HepG2 (cell line): ENCODE data around the gene DDX54. TPM values are rescaled to one million over a fixed set of nuclear protein-coding genes. Genes with fewer than 3 reads are reported as not detected.

ENCODE experiments used
- ATAC-seq: fragments of 200-7000 bp; cut with Tn5 transposase; 3 replicates; pipeline ENCODE4 v1.9.1; 2020; ENCODE audit warnings: mild to moderate bottlenecking, moderate library complexity
- BruUV-seq: library from RNA; stranded (reverse); fragments of 400-500 nt; replicated peaks from 2 replicates; lab custom pipeline; 2021; lab: Mats Ljungman, UMichigan
- CTCF ChIA-PET: fragments of 300-600 bp; formaldehyde crosslinking; extraction: SDS; loops from one replicate; lab custom pipeline; 2021; ENCODE audit warnings: low total read pairs, inconsistent platforms, low intra/inter-chr PET ratio; lab: Yijun Ruan, JAX
- POLR2A ChIA-PET: fragments of 350-600 bp; sonication (Branson Sonifier 250); formaldehyde crosslinking; loops from one replicate; lab custom pipeline; 2020; ENCODE audit warnings: antibody characterized with exemption, inconsistent platforms; lab: Yijun Ruan, JAX
- DNase-seq: peaks from one replicate; pipeline ENCODE4 v3.0.0-alpha.2; 2015; ENCODE audit warnings: low spot score
- FAIRE-seq: peaks from 3 replicates; lab custom pipeline; 2011; peaks lifted over from hg19 to GRCh38; lab: Jason Lieb, UNC
- H2AFZ ChIP-seq: one replicate; pipeline ENCODE4 v1.6.1; 2011; ENCODE audit warnings: low read length, inconsistent platforms
- H3K27ac ChIP-seq: fragments of 300-600 bp; 3 replicates; pipeline ENCODE4 v1.8.0; 2011; ENCODE audit warnings: mixed run types, mild to moderate bottlenecking, mixed read lengths, low read length, inconsistent platforms; ENCODE audit not compliant: insufficient read depth; ENCODE audit errors: extremely low read length
- H3K27me3 ChIP-seq, 2 experiments: fragments of 200-600 bp in 1 of 2; 2 replicates in 1 of 2; 3 replicates in 1 of 2; pipeline versions ENCODE4 v1.6.0 to v1.8.0; 2011; ENCODE audit warnings: low read length in 2 of 2, mild to moderate bottlenecking in 2 of 2, moderate library complexity in 2 of 2, inconsistent platforms in 1 of 2; ENCODE audit not compliant: insufficient read depth in 2 of 2, control insufficient read depth in 1 of 2
- H3K36me3 ChIP-seq, 2 experiments: fragments of 200-600 bp in 1 of 2; replicated peaks in 1 of 2; 2 replicates in 1 of 2; 3 replicates in 1 of 2; pipeline versions ENCODE4 v1.5.1 to v1.8.0; 2011; ENCODE audit warnings: low read length in 2 of 2, inconsistent platforms in 1 of 2; ENCODE audit not compliant: insufficient read depth in 2 of 2, control insufficient read depth in 1 of 2
- H3K4me1 ChIP-seq: 2 replicates; pipeline ENCODE4 v1.5.1; 2012; ENCODE audit warnings: low read length, inconsistent platforms; ENCODE audit not compliant: insufficient read depth
- H3K4me2 ChIP-seq: 2 replicates; pipeline ENCODE4 v1.6.0; 2011; ENCODE audit warnings: low read depth, low read length, inconsistent platforms
- H3K4me3 ChIP-seq, 3 experiments: fragments of 200-600 bp in 1 of 3; sonication (generic), shearing (Covaris generic) in 1 of 3; replicated peaks in 1 of 3; 2 replicates each; pipeline ENCODE4 v1.5.1; 2011 to 2016; ENCODE audit warnings: low read length in 3 of 3, inconsistent platforms in 2 of 3, low read depth in 2 of 3, mild to moderate bottlenecking in 2 of 3, control low read depth in 1 of 3, mixed read lengths in 1 of 3; ENCODE audit not compliant: insufficient read depth in 1 of 3
- H3K79me2 ChIP-seq: one replicate; pipeline ENCODE4 v1.6.1; 2011; ENCODE audit warnings: low read length, inconsistent platforms; ENCODE audit not compliant: insufficient read depth
- H3K9ac ChIP-seq: 2 replicates; pipeline ENCODE4 v1.6.0; 2011; ENCODE audit warnings: mild to moderate bottlenecking, low read depth, low read length, inconsistent platforms; ENCODE audit not compliant: insufficient read depth
- H3K9me3 ChIP-seq: 2 replicates; pipeline ENCODE4 v1.5.1; 2012; ENCODE audit warnings: mild to moderate bottlenecking, low read length
- H4K20me1 ChIP-seq: 2 replicates; pipeline ENCODE4 v1.6.0; 2011; ENCODE audit warnings: inconsistent platforms, mild to moderate bottlenecking, low read length, moderate library complexity; ENCODE audit not compliant: insufficient read depth
- AHR ChIP-seq: IDR thresholded peaks from 2 replicates; pipeline ENCODE4 v1.6.1; 2018; ENCODE audit warnings: missing genetic modification reagents, missing compliant biosample characterization
- ARHGAP35 ChIP-seq: sonication (generic); formaldehyde crosslinking; IDR thresholded peaks from 2 replicates; pipeline ENCODE4 v1.9.0; 2022; ENCODE audit warnings: mild to moderate bottlenecking, inconsistent platforms, moderate library complexity, missing genetic modification reagents, borderline replicate concordance
- BCL6 ChIP-seq: IDR thresholded peaks from 2 replicates; pipeline ENCODE4 v1.6.1; 2016; ENCODE audit warnings: missing genetic modification reagents, missing compliant biosample characterization
- CHCHD3 ChIP-seq: sonication (generic); formaldehyde crosslinking; IDR thresholded peaks from 2 replicates; pipeline ENCODE4 v1.8.0; 2022; ENCODE audit warnings: mild to moderate bottlenecking, missing genetic modification reagents, moderate library complexity
- HIVEP1 ChIP-seq: sonication (generic); formaldehyde crosslinking; IDR thresholded peaks from 2 replicates; pipeline ENCODE4 v1.4.0; 2020; ENCODE audit warnings: mild to moderate bottlenecking, missing genetic modification reagents
- HNRNPK ChIP-seq: fragments of 200-400 bp; formaldehyde crosslinking; IDR thresholded peaks from 2 replicates; pipeline ENCODE4 v1.6.1; 2018; ENCODE audit warnings: low read length, low read depth, moderate library complexity, mild to moderate bottlenecking; ENCODE audit not compliant: poor library complexity, severe bottlenecking
- MED1 ChIP-seq: sonication (generic); formaldehyde crosslinking; IDR thresholded peaks from 2 replicates; pipeline ENCODE4 v1.4.0; 2020; ENCODE audit warnings: missing genetic modification reagents
- MIER3 ChIP-seq: IDR thresholded peaks from 2 replicates; pipeline ENCODE4 v1.6.1; 2016; ENCODE audit warnings: missing compliant biosample characterization, borderline replicate concordance
- NR2F2 ChIP-seq: IDR thresholded peaks from 2 replicates; pipeline ENCODE4 v1.6.1; 2012; ENCODE audit warnings: low read depth, inconsistent platforms, borderline replicate concordance
- RCOR2 ChIP-seq: IDR thresholded peaks from 2 replicates; pipeline ENCODE4 v1.6.1; 2016; ENCODE audit warnings: missing biosample characterization, missing genetic modification reagents
- SP1 ChIP-seq, 2 experiments: fragments of 450-650 bp in 1 of 2; sonication (generic) in 1 of 2; formaldehyde crosslinking in 1 of 2; IDR thresholded peaks; 2 replicates each; pipeline versions ENCODE4 v1.4.0 to v1.6.1; 2016 to 2020; ENCODE audit warnings: missing genetic modification reagents in 1 of 2
- TSC22D2 ChIP-seq: sonication (generic); formaldehyde crosslinking; IDR thresholded peaks from 2 replicates; pipeline ENCODE4 v1.5.1; 2020; ENCODE audit warnings: missing genetic modification reagents, mild to moderate bottlenecking, borderline replicate concordance
- YY1 ChIP-seq: IDR thresholded peaks from 2 replicates; pipeline ENCODE4 v1.6.1; 2011; ENCODE audit warnings: low read length, low read depth, moderate library complexity, mild to moderate bottlenecking; ENCODE audit not compliant: insufficient read depth, insufficient replicate concordance
- ZC3H13 ChIP-seq: sonication (generic); formaldehyde crosslinking; IDR thresholded peaks from 2 replicates; pipeline ENCODE4 v1.8.1; 2023; ENCODE audit warnings: mild to moderate bottlenecking, missing genetic modification reagents, moderate library complexity
- ZNF234 ChIP-seq: sonication (generic); formaldehyde crosslinking; conservative IDR thresholded peaks from 2 replicates; pipeline ENCODE4 v1.5.1; 2020; ENCODE audit warnings: mild to moderate bottlenecking, missing genetic modification reagents
- ZNF280D ChIP-seq: sonication (generic); formaldehyde crosslinking; IDR thresholded peaks from 2 replicates; pipeline ENCODE4 v1.5.1; 2020; ENCODE audit warnings: mild to moderate bottlenecking, missing genetic modification reagents
- ZNF326 ChIP-seq: sonication (generic); formaldehyde crosslinking; IDR thresholded peaks from 2 replicates; pipeline ENCODE4 v1.4.0; 2020; ENCODE audit warnings: missing genetic modification reagents, borderline replicate concordance
- ZNF749 ChIP-seq: sonication (generic); formaldehyde crosslinking; IDR thresholded peaks from 2 replicates; pipeline ENCODE4 v1.8.0; 2022; ENCODE audit warnings: mild to moderate bottlenecking, missing genetic modification reagents, moderate library complexity, borderline replicate concordance
- ZNF780A ChIP-seq: sonication (generic); formaldehyde crosslinking; IDR thresholded peaks from 2 replicates; pipeline ENCODE4 v1.8.0; 2022; ENCODE audit warnings: mild to moderate bottlenecking, missing genetic modification reagents, moderate library complexity
- ZNF83 ChIP-seq: sonication (generic); formaldehyde crosslinking; IDR thresholded peaks from 2 replicates; pipeline ENCODE4 v1.4.0; 2020; ENCODE audit warnings: missing genetic modification reagents, mild to moderate bottlenecking, borderline replicate concordance
- WGBS: methylation state at CpG from one replicate; pipeline ENCODE4 v1.1.6; 2017; ENCODE audit warnings: low lambda C conversion rate; 5-methylcytosine and 5-hydroxymethylcytosine counted together
- in situ Hi-C: cut with HindIII; loops from 2 replicates; pipeline ENCODE4 v1.10.0; 2017; ENCODE audit warnings: low pct_unique_long_range_greater_than_20kb; ENCODE audit not compliant: extremely low pct_ligation_motif_present
- intact Hi-C: fragments of 100-400 bp; cut with micrococcal nuclease; formaldehyde crosslinking; loops from one replicate; pipeline ENCODE4 v1.10.0; 2022; ENCODE audit not compliant: unreplicated experiment
- polyA plus RNA-seq, 8 experiments: library from polyadenylated mRNA; depleted of rRNA in 3 of 8; stranded (reverse) in 7 of 8; unstranded in 1 of 8; fragments of >200 nt; fragmentation: Illumina TruSeq in 4 of 8; extraction: Trizol in 4 of 8; gene quantifications; 2 replicates each; pipeline versions ENCODE4 v1.2.1 to v1.2.3, GENCODE V29; 2011 to 2016; ENCODE audit warnings: low read depth in 4 of 8, missing spikeins in 1 of 8, mixed read lengths in 1 of 8; ENCODE audit not compliant: insufficient read depth in 1 of 8
- total RNA-seq, 5 experiments: library from RNA; depleted of rRNA; stranded (reverse); fragments of >200 nt; fragmentation: Illumina TruSeq; extraction: Trizol; gene quantifications; 2 replicates each; pipeline ENCODE4 v1.2.3, GENCODE V29; 2016; ENCODE audit warnings: low read depth in 1 of 5

The DDX54 gene
- total and polyA plus RNA-seq, 2 of the 13 experiments (the other 11 are each of a cell fraction or from before 2014, with no cell fraction given) = 59.7 to 61.1 TPM

- CTCF ChIA-PET = no interaction called here
- Histone ChIP-seq H3K36me3 (peaks cover 0 to 1% of the 10 kb centered on the region in 2 experiments; a peak in 1 of 5 replicates), H3K9me3 (no peaks in the 10 kb centered on the region)
- no peak for FAIRE-seq
- TF ChIP-seq TSC22D2 (CRISPR knock-in tag) (no peak), ZNF326 (CRISPR knock-in tag) (no peak), MIER3 (CRISPR knock-in tag) (no peak), RCOR2 (CRISPR knock-in tag) (no peak), ZNF749 (no peak), YY1 (no peak), ARHGAP35 (CRISPR knock-in tag) (no peak), ZNF83 (no peak), AHR (no peak), HNRNPK (no peak), NR2F2 (no peak), SP1 (IDR thresholded peaks at IDR 0.05) (no peak), SP1 (CRISPR knock-in tag; IDR thresholded peaks at IDR 0.05) (no peak), BCL6 (no peak), MED1 (CRISPR knock-in tag) (no peak), ZNF234 (CRISPR knock-in tag) (no peak), ZC3H13 (CRISPR knock-in tag) (no peak), HIVEP1 (CRISPR knock-in tag) (no peak), ZNF280D (CRISPR knock-in tag) (no peak), ZNF780A (CRISPR knock-in tag) (no peak), CHCHD3 (no peak)
- TF ChIP-seq, all 625 proteins: peak for 0
- in situ Hi-C loops = no loop called here
- intact Hi-C loops = no loop called here
- no peak overlapping the region for H3K9ac ChIP-seq
- H3K79me2 ChIP-seq = peaks cover 9% of the 10 kb centered on the region
- H4K20me1 ChIP-seq = no peaks in the 10 kb centered on the region
- ATAC-seq (no peak), DNase-seq (no peak)
- H3K4me1 ChIP-seq = peaks cover 62% of the 10 kb centered on the region
- POLR2A ChIA-PET = no interaction called here
- no peaks in the 10 kb centered on the region for H3K27me3 ChIP-seq
- BruUV-seq = no TSS peak
- H3K4me3 ChIP-seq = no peak overlapping the region
- no peak overlapping the region for H2AFZ ChIP-seq
- H3K27ac ChIP-seq = no peak overlapping the region
- 93% methylated on average over 12 of the region's 13 CpGs for WGBS
- H3K4me2 ChIP-seq = no peak overlapping the region
Observed at GRCh38 chr12:113226696-113227568, 41.7 kb upstream of the DDX54 start.
